Jurkat, Clone E6-1 (cell line): ENCODE measurements around the gene FBXO11.
A peak's percentile ranks its signal among the peaks of the same experiment; 100 is the strongest.
"Not testable (repeated sequence)": the region's sequence is repeated elsewhere in the genome, so short reads cannot be mapped to it uniquely, and the experiment has no call there.

Experiments
- DNase-seq: peaks from one replicate; pipeline ENCODE4 v3.0.0-alpha.2; 2011; ENCODE audit warnings: low read depth, low spot score
- H3K4me3 ChIP-seq: 2 replicates; pipeline ENCODE4 v1.5.1; 2011; ENCODE audit warnings: mild to moderate bottlenecking, low read length, control low read depth, moderate library complexity

FBXO11 gene

GRCh38 chr2:47899915-47900816 lies 6.1 kb downstream of the FBXO11 start:
- no peak overlapping the region for H3K4me3 ChIP-seq
- no peak for DNase-seq

DNA sequence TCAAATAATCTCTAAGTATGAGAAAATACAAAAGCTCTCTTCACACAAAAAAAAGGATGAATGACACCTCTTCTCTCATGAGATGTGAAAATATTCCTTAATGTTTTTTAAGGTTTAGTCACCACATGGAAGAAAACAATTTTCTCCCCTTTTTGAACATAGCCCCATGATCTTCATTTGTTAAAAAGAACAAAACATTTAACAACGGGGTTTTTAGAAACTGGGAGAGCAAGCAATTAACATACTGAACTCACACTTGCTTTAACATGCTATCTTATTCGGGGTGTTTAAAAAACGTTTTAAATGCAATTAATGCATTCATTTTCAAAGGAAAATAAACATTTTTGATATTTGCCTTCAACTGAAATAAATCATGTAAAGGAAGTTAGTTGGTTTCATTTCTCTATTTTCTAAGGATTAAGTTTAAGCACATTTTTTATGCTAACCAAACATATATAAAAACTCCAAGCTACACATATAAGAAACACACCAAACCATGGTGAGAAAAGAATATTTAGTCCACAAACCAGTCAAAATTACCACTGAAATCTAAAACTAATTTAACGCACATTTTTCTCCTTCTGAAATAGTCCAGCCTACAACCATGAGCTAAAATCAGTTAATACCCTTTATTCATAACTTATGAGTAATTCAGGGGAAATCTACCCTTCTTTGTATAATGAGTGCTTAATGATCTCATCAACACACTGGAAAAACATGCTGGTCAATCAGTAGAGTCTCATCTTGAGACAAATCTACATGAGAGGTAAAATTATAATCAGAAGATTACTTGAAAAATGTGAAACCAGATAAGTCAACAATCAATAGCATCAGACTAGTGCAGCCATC lies 8.2 kb downstream of the FBXO11 start:
- no peak overlapping the region for H3K4me3 ChIP-seq
- no peak for DNase-seq

DNA sequence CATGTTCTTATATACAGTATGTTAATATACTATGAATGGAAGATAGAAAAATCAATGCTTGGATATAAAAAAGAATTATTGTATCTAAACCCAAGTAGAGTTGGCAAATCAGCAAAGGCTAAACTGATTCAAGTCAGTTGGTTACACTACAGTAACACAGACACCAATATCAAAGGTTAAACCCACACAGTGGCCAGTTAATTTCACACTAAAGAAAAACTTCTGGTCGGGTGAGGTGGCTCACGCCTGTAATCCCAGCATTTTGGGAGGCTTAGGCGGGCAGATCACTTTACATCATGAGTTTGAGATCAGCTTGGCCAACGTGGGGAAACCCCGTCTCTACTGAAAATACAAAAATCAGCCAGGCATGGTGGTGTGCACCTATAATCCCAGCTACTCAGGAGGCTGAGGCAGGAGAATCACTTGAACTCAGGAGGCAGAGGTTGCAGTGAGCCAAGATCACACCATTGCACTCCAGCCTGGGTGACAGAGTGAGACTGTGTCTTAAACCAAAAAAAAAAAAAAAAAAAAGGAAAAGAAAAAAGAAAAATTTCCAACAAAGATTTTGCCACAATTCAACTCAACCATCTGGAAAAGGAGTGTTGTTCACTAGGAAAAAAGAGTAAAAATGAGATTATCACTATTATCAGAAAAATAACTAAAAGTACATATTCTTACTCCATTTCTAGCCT lies 9.0 kb downstream of the FBXO11 start:
- not testable (repeated sequence) for H3K4me3 ChIP-seq

DNA sequence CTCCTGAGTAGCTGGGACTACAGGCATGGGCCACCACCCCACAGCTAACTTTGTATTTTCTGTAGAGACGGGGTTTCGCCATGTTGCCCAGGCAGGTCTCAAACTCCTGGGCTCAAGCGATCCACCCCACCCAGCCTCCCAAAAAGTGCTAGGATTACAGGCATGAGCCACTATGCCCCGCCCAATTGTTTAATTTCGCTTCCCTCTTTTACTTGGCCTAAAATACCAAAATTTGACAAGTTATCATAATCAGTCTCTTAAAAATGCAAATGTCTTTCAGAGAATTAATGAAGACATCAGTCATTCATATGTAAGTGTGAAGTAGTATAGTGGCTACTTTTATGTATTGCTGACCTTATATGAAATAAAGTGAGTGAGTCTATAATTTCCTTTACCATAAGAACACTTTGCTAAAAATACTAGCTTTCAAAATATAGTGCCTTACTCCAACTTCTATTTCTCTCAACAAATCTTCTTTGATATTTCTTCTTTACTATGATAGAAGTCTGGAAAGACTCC lies 9.8 kb downstream of the FBXO11 start:
- no peak for DNase-seq
- H3K4me3 ChIP-seq: no peak overlapping the region

More for the DNA sequence above, 9.0 kb downstream of the FBXO11 start:
- not testable (repeated sequence) for DNase-seq

DNA sequence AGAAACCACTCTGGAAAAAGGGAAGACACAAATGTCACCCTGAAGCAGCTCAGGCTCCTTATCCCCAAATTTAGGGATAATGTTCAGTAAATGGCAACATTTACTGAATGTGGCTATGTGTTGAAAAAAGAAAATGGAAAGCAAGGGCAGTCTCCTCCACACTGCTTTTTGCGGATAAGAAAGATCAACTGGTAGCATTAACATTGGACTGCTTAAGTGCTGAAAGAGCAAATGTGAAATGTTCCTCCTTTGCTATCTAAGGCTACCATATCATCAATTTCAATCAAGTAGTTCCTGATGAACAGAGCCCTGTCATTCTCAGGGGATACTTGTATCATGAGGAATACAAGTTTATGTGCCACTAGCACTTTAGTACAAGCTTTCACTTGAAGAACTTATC lies 12.5 kb downstream of the FBXO11 start:
- H3K4me3 ChIP-seq: no peak overlapping the region
- no peak for DNase-seq

DNA sequence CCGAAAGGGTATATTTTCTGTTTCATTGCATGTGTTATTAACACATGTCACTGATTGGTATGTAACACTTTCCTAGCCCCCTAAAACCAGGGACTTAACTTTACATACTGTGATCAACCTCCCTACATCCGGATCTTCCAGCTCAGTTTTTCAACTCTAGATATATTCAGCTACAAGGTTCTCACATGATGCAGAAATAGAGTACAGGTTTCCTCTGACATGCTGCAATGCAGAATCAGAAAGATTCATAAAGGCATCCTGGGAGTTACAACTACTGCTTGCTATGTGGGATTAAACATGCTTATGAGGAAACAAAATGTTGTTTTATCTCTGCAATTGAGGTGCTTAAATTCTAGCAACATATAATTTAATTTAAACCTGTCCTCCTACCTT lies 14.0 kb downstream of the FBXO11 start:
- no peak for DNase-seq
- H3K4me3 ChIP-seq: no peak overlapping the region

DNA sequence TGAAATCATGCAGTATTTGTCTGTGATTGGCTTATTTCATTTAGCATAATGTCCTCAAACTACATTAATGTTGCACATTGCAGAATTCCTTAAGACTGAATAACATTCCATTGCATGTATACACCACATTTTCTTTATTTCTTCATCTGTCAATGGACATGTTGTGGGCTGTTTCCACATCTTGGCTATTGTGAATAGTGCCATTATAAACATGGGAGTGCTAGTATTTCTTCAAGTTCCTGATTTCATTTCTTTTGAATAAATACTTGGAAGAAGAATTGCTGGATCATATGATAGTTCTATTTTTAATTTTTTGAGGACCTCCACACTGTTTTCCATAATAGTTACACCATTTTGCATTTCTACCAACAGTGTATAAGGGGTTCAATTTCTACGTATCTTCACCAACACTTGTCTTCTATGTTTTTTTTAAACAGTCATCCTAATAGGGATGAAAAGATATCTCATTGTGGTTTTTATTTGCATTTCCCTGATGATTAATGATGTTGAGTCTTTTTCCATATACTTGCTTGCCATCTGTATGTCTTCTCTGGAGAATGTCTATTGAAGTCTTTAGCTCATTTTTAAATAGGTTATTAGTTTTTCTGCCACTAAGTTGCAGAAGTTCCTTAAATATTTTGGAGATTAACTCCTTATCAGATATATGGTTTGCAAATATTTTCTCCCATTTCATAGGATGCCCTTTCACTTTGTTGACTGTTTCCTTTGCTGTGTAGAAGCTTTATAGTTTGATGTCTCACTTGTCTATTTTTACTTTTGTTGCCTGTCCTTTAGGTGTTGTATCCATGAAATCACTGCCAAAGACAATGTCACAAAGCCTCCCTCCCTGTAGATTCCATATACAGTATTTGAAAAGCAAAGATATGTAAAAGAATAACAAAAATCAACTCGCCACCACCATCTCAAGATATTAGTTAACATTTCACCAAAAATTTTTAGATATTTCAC lies 14.6 kb downstream of the FBXO11 start:
- DNase-seq: no peak
- H3K4me3 ChIP-seq: no peak overlapping the region

DNA sequence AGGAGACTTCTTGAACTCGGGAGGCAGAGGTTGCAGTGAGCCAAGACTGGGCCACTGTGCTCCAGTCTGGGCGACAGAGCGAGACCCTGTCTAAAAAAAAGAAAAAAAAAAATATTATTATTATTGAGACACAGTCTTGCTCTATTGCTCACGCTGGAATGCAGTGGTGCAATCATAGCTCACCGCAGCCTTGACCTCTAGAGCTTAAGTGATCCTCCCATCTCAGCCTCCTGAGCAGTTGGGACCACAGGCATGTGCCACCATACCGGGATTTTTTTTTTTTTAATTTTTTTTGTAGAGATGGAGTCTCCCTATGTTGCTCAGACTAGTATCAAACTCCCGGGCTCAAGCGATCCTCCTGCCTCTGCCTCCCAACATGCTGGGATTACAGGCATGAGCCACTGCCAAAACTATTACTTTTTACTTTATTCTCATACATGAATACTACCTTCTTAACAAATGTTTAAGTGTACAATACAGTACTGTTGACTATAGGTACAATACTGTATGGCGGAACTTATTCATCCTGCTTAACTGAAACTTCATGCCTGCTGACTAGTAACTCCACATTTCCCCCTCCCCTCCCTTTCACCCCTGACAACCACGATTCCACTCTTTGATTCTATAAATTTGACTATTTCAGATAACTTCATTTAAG lies 15.5 kb downstream of the FBXO11 start:
- no peak overlapping the region for H3K4me3 ChIP-seq
- DNase-seq: no peak

GRCh38 chr2:47888581-47889280 lies 17.6 kb downstream of the FBXO11 start:
- DNase-seq: peak; percentile 27
- no peak overlapping the region for H3K4me3 ChIP-seq

- DNase-seq: no peak
- no peak overlapping the region for H3K4me3 ChIP-seq
Observed at GRCh38 chr2:47876912-47877311, 29.4 kb downstream of the FBXO11 start.

- no peak overlapping the region for H3K4me3 ChIP-seq
- DNase-seq: no peak
Observed at GRCh38 chr2:47872941-47873340, 33.4 kb downstream of the FBXO11 start.

DNA sequence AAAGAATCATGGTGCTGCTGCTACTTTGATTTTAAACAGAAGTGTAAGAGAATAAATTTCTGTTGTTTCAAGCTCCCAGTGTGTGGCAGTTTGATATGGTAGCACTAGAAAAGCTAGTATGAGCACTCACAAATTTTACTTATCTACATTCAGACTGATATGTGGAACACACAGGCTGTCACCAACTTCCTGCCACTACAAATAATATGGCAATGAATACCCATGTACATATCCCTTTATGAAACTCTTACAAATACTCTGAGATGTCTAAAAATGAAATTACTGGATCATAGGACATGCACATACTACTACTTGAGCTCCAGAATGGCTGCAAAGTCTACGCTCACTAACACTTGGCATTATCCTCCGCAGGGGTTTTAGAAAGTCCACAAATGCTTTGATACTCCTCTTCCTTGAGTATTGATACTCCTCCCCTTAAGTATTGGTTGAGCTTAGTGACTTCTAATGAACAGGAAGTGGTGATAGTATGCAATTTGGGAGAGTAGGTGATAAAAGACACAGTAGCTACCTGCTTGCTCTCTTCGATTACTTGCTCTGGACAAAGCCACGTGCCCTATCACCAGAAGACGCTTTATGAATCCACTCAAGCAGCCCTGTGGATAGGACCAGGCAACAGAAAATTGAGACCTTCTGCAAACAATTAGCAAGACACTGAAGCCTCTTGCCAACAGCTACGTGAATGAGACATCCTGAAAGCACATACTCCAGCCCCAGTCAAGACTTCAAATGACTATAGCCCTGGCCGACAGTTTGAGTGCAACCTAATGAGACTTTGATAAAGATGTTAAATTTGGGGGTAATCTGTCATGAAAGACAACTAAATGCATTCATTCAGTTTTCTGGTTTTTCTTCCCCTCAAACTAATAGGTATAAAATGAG lies 35.4 kb downstream of the FBXO11 start:
- DNase-seq: no peak
- no peak overlapping the region for H3K4me3 ChIP-seq

DNA sequence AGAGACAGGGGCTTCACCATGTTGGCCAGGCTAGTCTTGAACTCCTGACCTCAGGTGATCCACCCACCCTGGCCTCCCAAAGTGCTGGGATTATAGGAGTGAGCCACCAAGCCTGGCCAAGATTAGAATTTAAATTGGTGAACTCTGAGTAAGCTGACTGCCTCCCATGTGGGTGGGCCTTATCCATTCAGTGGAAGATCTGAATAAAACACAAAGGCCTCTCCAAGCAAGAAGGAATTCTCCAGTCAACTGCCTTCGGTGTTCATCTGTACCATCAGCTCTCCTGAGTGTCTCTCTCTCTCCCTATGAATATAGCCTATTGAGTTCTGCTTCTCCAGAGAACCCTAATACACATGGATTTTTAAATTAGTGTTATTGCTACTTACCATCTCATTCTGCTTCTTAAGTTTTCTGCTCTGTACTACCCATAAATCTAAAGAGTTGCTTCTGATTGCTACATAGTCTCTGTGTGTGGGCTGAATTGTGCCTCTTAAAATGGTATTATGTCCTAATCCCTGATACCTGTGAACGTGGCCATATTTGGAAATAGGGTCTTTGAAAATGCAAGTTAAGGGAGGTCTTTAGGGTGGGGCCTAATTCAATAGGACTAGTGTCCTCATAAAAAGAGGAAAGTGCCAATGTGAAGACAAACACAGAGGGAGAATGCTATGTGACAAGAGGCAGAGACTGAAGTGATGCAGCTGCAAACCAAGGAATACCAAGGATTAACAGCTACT lies 36.3 kb downstream of the FBXO11 start:
- DNase-seq: no peak
- H3K4me3 ChIP-seq: no peak overlapping the region

GRCh38 chr2:47868611-47869352 lies 37.5 kb downstream of the FBXO11 start:
- no peak overlapping the region for H3K4me3 ChIP-seq

GRCh38 chr2:47867205-47867604 lies 39.1 kb downstream of the FBXO11 start:
- no peak overlapping the region for H3K4me3 ChIP-seq
- DNase-seq: no peak

More at GRCh38 chr2:47868611-47869352, 37.5 kb downstream of the FBXO11 start:
- DNase-seq: no peak
